Ascending aorta (tissue), 2 donors: ENCODE data around the gene ACTMAP. TPM values are rescaled to one million over a fixed set of nuclear protein-coding genes. Genes with fewer than 3 reads are reported as not detected.

Experiments
- DNase-seq, 2 donors: peaks; one replicate each; pipeline ENCODE4 v3.0.0-alpha.2; 2019; ENCODE audit warnings: low spot score in 2 of 2
- H3K27ac ChIP-seq, 2 donors: fragments of 200-600 bp; sonication (generic); one replicate each; pipeline ENCODE4 v1.5.1; 2016 to 2017; ENCODE audit warnings: mild to moderate bottlenecking in 1 of 2
- H3K27me3 ChIP-seq: fragments of 200-600 bp; sonication (generic); one replicate; pipeline ENCODE4 v1.5.1; 2017
- H3K36me3 ChIP-seq, 2 donors: fragments of 200-600 bp; sonication (generic); one replicate each; pipeline ENCODE4 v1.5.1; 2016
- H3K4me1 ChIP-seq, 2 donors: fragments of 200-600 bp; sonication (generic); one replicate each; pipeline ENCODE4 v1.5.1; 2016 to 2017; ENCODE audit warnings: mild to moderate bottlenecking in 1 of 2
- H3K4me3 ChIP-seq, 2 donors: fragments of 200-600 bp; sonication (generic); one replicate each; pipeline ENCODE4 v1.5.1; 2016 to 2017; ENCODE audit warnings: mild to moderate bottlenecking in 1 of 2
- H3K9me3 ChIP-seq, 2 donors: fragments of 200-600 bp; sonication (generic); one replicate each; pipeline ENCODE4 v1.5.1; 2016
- intact Hi-C: fragments of 100-400 bp; cut with DNase I; formaldehyde crosslinking; loops from one replicate; pipeline ENCODE4 v1.15.1; 2023
- total RNA-seq: library from RNA; depleted of rRNA; stranded (reverse); fragments of >200 nt; gene quantifications from one replicate; pipeline ENCODE4 v1.1.0, GENCODE V29; 2016
- TF ChIP-seq, protein P1 (sequence below), 3 experiments: fragments of 200-600 bp in 2 of 3; fragments of 450-650 bp in 1 of 3; sonication (generic) in 2 of 3; IDR thresholded peaks; one replicate each; pipeline ENCODE4 v1.5.1; 2016 to 2019; ENCODE audit warnings: antibody characterized with exemption in 3 of 3, mild to moderate bottlenecking in 1 of 3, moderate library complexity in 1 of 3

The ACTMAP gene
- total RNA-seq, 1 donor from 2014 or later, result 8.3 TPM

- no peaks in the 10 kb centered on the region for H3K27me3 ChIP-seq
- intact Hi-C loops, result no loop called here
- TF ChIP-seq, protein P1, sequence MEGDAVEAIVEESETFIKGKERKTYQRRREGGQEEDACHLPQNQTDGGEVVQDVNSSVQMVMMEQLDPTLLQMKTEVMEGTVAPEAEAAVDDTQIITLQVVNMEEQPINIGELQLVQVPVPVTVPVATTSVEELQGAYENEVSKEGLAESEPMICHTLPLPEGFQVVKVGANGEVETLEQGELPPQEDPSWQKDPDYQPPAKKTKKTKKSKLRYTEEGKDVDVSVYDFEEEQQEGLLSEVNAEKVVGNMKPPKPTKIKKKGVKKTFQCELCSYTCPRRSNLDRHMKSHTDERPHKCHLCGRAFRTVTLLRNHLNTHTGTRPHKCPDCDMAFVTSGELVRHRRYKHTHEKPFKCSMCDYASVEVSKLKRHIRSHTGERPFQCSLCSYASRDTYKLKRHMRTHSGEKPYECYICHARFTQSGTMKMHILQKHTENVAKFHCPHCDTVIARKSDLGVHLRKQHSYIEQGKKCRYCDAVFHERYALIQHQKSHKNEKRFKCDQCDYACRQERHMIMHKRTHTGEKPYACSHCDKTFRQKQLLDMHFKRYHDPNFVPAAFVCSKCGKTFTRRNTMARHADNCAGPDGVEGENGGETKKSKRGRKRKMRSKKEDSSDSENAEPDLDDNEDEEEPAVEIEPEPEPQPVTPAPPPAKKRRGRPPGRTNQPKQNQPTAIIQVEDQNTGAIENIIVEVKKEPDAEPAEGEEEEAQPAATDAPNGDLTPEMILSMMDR (IDR thresholded peaks at IDR 0.05), result no peak
Measured at GRCh38 chr19:40724315-40724714, 26.0 kb downstream of the ACTMAP start.

DNA sequence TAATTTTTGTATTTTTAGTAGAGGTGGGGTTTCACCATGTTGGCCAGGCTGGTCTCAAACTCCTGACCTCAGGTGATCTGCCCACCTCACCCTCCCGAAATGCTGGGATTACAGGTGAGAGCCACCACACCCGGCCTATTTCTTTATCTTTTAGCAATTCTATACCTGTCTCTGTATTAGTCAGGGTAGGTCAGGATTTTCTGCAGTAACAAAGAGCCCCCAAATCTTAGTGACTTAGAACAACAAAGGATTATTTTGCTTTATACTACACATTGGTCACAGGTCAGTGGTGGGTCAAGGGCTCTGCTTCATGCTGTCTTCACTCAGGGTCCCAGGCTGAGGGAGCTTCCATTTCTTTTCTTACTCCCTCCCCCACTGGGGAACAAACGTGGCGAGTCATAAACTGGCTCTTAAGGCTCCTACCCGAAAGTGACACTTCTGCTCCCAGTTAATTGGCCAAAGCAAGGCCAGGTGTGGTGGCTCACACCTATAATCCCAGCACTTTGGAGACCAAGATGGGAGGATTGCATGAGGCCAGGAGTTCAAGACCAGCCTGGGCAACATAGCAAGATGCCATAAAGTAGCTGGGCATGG is 26.5 kb downstream of the ACTMAP start:
- Histone ChIP-seq H3K27me3 (no peaks in the 10 kb centered on the region), H3K9me3 (no peaks in the 10 kb centered on the region), H3K4me3 (no peak overlapping the region), H3K36me3 (peaks cover 43 to 54% of the 10 kb centered on the region in 2 donors), H3K4me1 (peaks cover 7 to 41% of the 10 kb centered on the region in 2 donors), H3K27ac (peak overlapping the region in 1 of 2 donors; percentile 27)
- intact Hi-C loops, result no loop called here
- TF ChIP-seq, protein P1 (IDR thresholded peaks at IDR 0.05), result no peak
- no peak for DNase-seq

More at GRCh38 chr19:40724315-40724714, 26.0 kb downstream of the ACTMAP start:
- Histone ChIP-seq H3K4me1 (peaks cover 7 to 40% of the 10 kb centered on the region in 2 donors), H3K4me3 (no peak overlapping the region), H3K27ac (no peak overlapping the region), H3K36me3 (peaks cover 48 to 60% of the 10 kb centered on the region in 2 donors), H3K9me3 (no peaks in the 10 kb centered on the region)
- DNase-seq, result no peak

DNA sequence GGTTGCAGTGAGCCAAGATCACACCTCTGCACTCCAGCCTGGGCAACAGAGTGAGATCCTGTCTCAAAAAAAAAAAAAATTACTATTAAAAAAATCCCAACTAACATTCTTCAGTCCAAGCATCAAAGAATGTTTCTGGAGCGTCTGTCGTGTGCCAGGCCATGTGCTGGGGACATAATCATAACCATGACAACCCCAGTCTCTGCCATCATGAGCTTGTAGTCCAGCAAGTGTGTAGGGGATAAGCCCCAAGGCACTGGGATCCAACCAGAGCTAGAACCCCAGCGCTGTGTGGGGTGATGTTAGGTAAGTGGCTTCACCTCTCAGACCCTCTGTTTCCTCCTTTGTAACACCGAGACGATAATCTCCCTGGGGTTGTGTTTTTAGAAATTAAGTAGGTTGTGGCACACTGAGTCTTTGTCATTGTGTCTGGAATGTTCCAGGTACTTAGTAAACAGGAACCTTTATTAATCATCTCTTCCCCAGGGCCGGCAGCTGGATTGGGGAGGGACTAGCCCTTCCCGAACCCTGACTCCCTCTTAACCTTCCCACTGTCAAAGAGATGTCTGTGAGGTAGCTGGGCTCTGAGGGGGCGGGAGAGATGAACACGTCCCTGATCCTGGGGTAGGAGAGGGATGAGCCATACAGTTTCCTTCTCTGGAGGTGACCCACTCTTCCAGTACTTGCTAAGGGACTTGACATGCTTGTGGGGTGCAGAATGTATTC is 28.2 kb downstream of the ACTMAP start:
- Histone ChIP-seq H3K27me3 (no peaks in the 10 kb centered on the region), H3K4me1 (peaks cover 7 to 41% of the 10 kb centered on the region in 2 donors), H3K27ac (peak overlapping the region; percentile 97 to 99), H3K4me3 (peak overlapping the region; percentile 43 to 72), H3K36me3 (peaks cover 28 to 38% of the 10 kb centered on the region in 2 donors), H3K9me3 (no peaks in the 10 kb centered on the region)
- TF ChIP-seq, protein P1 (IDR thresholded peaks at IDR 0.05), result no peak
- DNase-seq, result no peak
- intact Hi-C loops, result no loop called here

DNA sequence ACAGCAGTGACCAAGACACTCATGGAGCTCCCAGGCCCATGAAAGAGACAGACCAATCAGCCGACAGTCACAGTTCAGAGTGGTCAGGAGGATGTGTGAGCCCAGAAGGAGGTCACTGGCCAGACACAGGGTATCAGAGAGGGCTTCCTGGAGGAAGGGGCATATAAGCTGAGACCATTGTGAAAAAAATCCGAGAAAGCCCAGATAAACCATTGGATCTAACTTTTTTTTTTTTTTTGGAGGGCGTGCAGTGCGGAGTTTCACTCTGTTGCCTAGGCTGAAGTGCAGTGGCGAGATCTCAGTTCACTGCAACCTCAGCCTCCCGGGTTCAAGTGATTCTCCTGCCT is 29.2 kb downstream of the ACTMAP start:
- H3K4me1 ChIP-seq, result peaks cover 7 to 41% of the 10 kb centered on the region in 2 donors
- peak overlapping the region; percentile 72 to 100 for H3K4me3 ChIP-seq
- peaks cover 20 to 28% of the 10 kb centered on the region in 2 donors for H3K36me3 ChIP-seq
- intact Hi-C loops, result no loop called here
- no peaks in the 10 kb centered on the region for H3K9me3 ChIP-seq
- TF ChIP-seq, protein P1 (IDR thresholded peaks at IDR 0.05), result no peak
- no peaks in the 10 kb centered on the region for H3K27me3 ChIP-seq
- no peak for DNase-seq
- peak overlapping the region; percentile 97 to 99 for H3K27ac ChIP-seq

DNA sequence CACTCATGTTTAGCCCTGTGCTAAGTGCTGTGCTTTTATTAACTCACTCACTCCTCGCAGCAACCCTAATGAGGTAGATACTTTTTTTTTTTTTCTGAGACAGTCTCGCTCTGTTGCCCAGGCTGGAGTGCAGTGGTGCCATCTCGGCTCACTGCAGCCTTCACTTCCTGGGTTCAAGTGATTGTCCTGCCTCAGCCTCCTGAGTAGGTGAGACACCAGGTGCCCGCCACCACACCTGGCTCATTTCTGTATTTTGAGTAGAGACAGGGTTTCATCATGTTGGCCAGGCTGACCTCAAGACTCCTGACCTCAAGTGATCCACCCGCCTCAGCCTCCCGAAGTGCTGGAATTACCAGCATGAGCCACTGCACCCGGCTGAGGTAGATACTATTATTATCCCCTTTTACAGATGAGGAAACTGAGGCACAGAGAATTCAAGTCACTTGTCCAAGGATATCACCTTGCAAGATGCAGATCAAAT is 30.8 kb downstream of the ACTMAP start:
- Histone ChIP-seq H3K36me3 (peaks cover 7 to 13% of the 10 kb centered on the region in 2 donors), H3K9me3 (no peaks in the 10 kb centered on the region), H3K27ac (peak overlapping the region; percentile 97 to 99), H3K4me3 (peak overlapping the region; percentile 72 to 100), H3K4me1 (peaks cover 7 to 47% of the 10 kb centered on the region in 2 donors), H3K27me3 (no peaks in the 10 kb centered on the region)
- TF ChIP-seq, protein P1 (IDR thresholded peaks at IDR 0.05), result no peak
- intact Hi-C loops, result loop anchor here (5.0 to 10.0 kb wide), 3 partner anchors 297 to 1315 kb away; partner anchors contain the start of genes HNRNPUL1 and ZFP36
- no peak for DNase-seq
